Measurements from ENCODE around the gene MOSMO. TPM values are rescaled to one million over a fixed set of nuclear protein-coding genes. Genes with fewer than 3 reads are reported as not detected.
A peak's percentile ranks its signal among the peaks of the same experiment; 100 is the strongest.

Gene MOSMO
- 10 to 100 TPM; 17.9 to 39.5 (median 30.3) TPM for total RNA-seq

GRCh38 chr16:22007509-22008214, at the start of gene MOSMO:
Gene MOSMO (plus strand): TSS chr16:22008111. CDS start chr16:22008302, 191 bp downstream.
- Histone ChIP-seq H3K4me3 (peak within 1 kb of the TSS; percentile 97 to 99), H3K4me1 (peaks cover 0 to 8% of the 10 kb centered on the region in 2 donors), H3K27me3 (no peaks in the 10 kb centered on the region), H3K27ac (peak within 1 kb of the TSS; percentile 88 to 90), H3K9me3 (no peaks in the 10 kb centered on the region), H3K36me3 (no peaks in the 10 kb centered on the region)
- peak; percentile 59 to 75 for DNase-seq
- TF ChIP-seq, protein P1, sequence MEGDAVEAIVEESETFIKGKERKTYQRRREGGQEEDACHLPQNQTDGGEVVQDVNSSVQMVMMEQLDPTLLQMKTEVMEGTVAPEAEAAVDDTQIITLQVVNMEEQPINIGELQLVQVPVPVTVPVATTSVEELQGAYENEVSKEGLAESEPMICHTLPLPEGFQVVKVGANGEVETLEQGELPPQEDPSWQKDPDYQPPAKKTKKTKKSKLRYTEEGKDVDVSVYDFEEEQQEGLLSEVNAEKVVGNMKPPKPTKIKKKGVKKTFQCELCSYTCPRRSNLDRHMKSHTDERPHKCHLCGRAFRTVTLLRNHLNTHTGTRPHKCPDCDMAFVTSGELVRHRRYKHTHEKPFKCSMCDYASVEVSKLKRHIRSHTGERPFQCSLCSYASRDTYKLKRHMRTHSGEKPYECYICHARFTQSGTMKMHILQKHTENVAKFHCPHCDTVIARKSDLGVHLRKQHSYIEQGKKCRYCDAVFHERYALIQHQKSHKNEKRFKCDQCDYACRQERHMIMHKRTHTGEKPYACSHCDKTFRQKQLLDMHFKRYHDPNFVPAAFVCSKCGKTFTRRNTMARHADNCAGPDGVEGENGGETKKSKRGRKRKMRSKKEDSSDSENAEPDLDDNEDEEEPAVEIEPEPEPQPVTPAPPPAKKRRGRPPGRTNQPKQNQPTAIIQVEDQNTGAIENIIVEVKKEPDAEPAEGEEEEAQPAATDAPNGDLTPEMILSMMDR (IDR thresholded peaks at IDR 0.05): peak in 1 of 4 experiments; percentile 15
- peak in 1 of 2 donors; percentile 62 for TF ChIP-seq POLR2A (IDR thresholded peaks at IDR 0.05)
- intact Hi-C loops (cut with DNase I; ENCODE audit: low total_unique reads): no loop called here

GRCh38 chr16:21959050-21959449, 48.9 kb upstream of the MOSMO start:
- intact Hi-C loops (cut with DNase I; ENCODE audit: low total_unique reads): no loop called here
- TF ChIP-seq POLR2A (IDR thresholded peaks at IDR 0.05): no peak
- TF ChIP-seq, protein P1 (IDR thresholded peaks at IDR 0.05): no peak
- Histone ChIP-seq H3K36me3 (no peaks in the 10 kb centered on the region), H3K4me1 (peaks cover 0 to 4% of the 10 kb centered on the region in 2 donors), H3K4me3 (no peak overlapping the region), H3K27me3 (no peaks in the 10 kb centered on the region), H3K9me3 (no peaks in the 10 kb centered on the region), H3K27ac (no peak overlapping the region)
- DNase-seq: no peak

DNA sequence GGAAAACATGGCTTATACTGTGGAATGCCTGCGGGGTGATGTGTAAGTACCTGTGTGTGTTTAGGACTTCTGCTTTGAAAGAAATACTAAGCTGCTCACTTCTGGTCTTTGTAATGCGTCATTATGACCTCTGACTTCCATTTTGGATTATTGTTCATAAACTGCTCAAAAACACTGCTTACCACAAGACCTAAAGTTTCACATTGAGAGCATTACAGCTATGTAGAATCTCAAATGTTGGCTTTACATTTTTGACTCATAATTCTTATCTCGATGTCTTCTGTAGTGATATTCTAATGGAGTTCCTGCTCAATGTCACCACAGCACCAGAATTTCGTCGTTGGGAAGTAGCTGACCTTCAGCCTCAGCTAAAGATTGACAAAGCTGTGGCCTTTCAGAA, 45.4 kb upstream of the MOSMO start:
- no peaks in the 10 kb centered on the region for H3K36me3 ChIP-seq
- H3K9me3 ChIP-seq: no peaks in the 10 kb centered on the region
- no peak for TF ChIP-seq POLR2A (IDR thresholded peaks at IDR 0.05)
- TF ChIP-seq, protein P1 (IDR thresholded peaks at IDR 0.05): no peak
- DNase-seq: no peak
- no peaks in the 10 kb centered on the region for H3K27me3 ChIP-seq
- H3K4me1 ChIP-seq: no peaks in the 10 kb centered on the region
- no peak overlapping the region for H3K4me3 ChIP-seq
- intact Hi-C loops (cut with DNase I; ENCODE audit: low total_unique reads): no loop called here
- no peak overlapping the region for H3K27ac ChIP-seq

GRCh38 chr16:21963887-21964286, 44.0 kb upstream of the MOSMO start:
- DNase-seq: no peak
- Histone ChIP-seq H3K27me3 (no peaks in the 10 kb centered on the region), H3K36me3 (no peaks in the 10 kb centered on the region), H3K9me3 (no peaks in the 10 kb centered on the region), H3K4me3 (no peak overlapping the region), H3K4me1 (no peaks in the 10 kb centered on the region), H3K27ac (no peak overlapping the region)
- intact Hi-C loops (cut with DNase I; ENCODE audit: low total_unique reads): no loop called here
- TF ChIP-seq POLR2A (IDR thresholded peaks at IDR 0.05): no peak
- TF ChIP-seq, protein P1 (IDR thresholded peaks at IDR 0.05): no peak

DNA sequence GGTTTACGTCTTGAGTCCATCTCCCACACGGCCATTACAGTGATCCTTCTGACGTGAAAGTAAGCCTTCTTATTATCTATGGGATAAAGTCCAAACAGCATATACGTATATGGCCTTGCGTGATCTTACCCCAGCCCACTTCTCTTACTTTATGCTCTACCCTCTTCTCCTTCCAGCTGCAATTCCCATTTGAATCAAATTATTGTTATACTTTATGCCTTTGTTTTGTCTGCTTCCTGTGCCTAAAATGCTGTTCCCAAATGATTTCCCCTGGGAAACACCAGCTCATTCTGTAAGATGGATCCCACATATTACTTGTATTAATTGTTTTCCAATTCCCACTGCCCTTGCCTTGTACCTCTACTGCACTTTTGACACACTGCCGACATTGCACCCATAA, 43.6 kb upstream of the MOSMO start:
- no peaks in the 10 kb centered on the region for H3K4me1 ChIP-seq
- no peaks in the 10 kb centered on the region for H3K9me3 ChIP-seq
- no peaks in the 10 kb centered on the region for H3K27me3 ChIP-seq
- no peak overlapping the region for H3K27ac ChIP-seq
- DNase-seq: no peak
- H3K36me3 ChIP-seq: no peaks in the 10 kb centered on the region
- TF ChIP-seq, protein P1 (IDR thresholded peaks at IDR 0.05): no peak
- TF ChIP-seq POLR2A (IDR thresholded peaks at IDR 0.05): no peak
- intact Hi-C loops (cut with DNase I; ENCODE audit: low total_unique reads): no loop called here
- H3K4me3 ChIP-seq: no peak overlapping the region
